Activated CD8-positive, alpha-beta T cell treated with anti-CD3 and anti-CD28 coated beads for 36 hours (primary cell): Measurements from ENCODE around the gene DLG3. TPM values are rescaled to one million over a fixed set of nuclear protein-coding genes. Genes with fewer than 3 reads are reported as not detected.

Experiments used
- ATAC-seq: fragments of 200-7000 bp; cut with Tn5 transposase; one replicate; pipeline ENCODE4 v1.10.0; 2021; ENCODE audit warnings: mild to moderate bottlenecking, moderate library complexity
- CTCF ChIA-PET: fragments of 350-600 bp; sonication (Branson Sonifier 250); formaldehyde crosslinking; loops from one replicate; lab custom pipeline; 2021; ENCODE audit warnings: antibody characterized with exemption; lab: Charles Lee
- POLR2A ChIA-PET: fragments of 350-600 bp; sonication (Branson Sonifier 250); formaldehyde crosslinking; loops from one replicate; lab custom pipeline; 2021; ENCODE audit warnings: antibody characterized with exemption; lab: Charles Lee
- DNase-seq: peaks from one replicate; pipeline ENCODE4 v3.0.0-alpha.2; 2020
- H3K27ac Mint-ChIP-seq: one replicate; pipeline ENCODE4 v1.8.0; 2021; ENCODE audit warnings: mild to moderate bottlenecking, mixed read lengths
- H3K27me3 Mint-ChIP-seq: one replicate; pipeline ENCODE4 v1.8.0; 2021; ENCODE audit warnings: mixed read lengths
- H3K36me3 Mint-ChIP-seq: one replicate; pipeline ENCODE4 v1.8.0; 2021; ENCODE audit warnings: low read depth, mixed read lengths
- H3K4me1 Mint-ChIP-seq: one replicate; pipeline ENCODE4 v1.8.0; 2021; ENCODE audit warnings: low read depth, mixed read lengths
- H3K4me3 Mint-ChIP-seq: one replicate; pipeline ENCODE4 v1.8.0; 2021; ENCODE audit warnings: mild to moderate bottlenecking, moderate library complexity, mixed read lengths
- H3K9me3 Mint-ChIP-seq: one replicate; pipeline ENCODE4 v1.8.0; 2021; ENCODE audit warnings: mixed read lengths
- intact Hi-C: fragments of 100-400 bp; cut with micrococcal nuclease; formaldehyde crosslinking; loops from one replicate; pipeline ENCODE4 v1.10.0; 2022
- total RNA-seq, 2 experiments: library from RNA; stranded (reverse); gene quantifications; one replicate each; pipeline ENCODE4 v1.2.3, GENCODE V29; 2021
- TF ChIP-seq, protein P1 (sequence below): fragments of 200-600 bp; IDR thresholded peaks from one replicate; pipeline ENCODE4 v1.8.0; 2022; ENCODE audit warnings: antibody characterized with exemption, mild to moderate bottlenecking

The DLG3 gene
- total RNA-seq, 2 experiments from 2014 or later = 24.8 to 27.3 TPM

DNA sequence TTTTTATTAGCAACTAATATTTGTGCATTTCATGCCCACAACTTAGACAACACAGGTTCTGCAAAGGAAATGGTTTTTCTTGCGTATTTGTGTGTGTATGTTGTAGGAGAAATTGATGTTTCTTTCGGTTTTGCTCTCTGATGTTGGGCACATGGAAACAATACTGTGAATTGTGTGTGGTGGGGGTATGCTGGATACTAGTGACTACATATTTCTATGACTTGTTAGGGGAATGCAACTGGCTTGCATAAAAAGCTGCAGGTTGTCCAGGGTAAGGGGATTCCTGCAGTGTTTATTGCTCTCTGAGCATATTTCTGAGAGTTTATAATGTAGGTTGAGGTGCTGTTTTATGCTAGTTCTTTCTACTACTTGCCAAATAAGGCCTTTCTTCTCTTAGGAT is 11.6 kb downstream of the DLG3 start:
- intact Hi-C loops = no loop called here
- TF ChIP-seq, protein P1, sequence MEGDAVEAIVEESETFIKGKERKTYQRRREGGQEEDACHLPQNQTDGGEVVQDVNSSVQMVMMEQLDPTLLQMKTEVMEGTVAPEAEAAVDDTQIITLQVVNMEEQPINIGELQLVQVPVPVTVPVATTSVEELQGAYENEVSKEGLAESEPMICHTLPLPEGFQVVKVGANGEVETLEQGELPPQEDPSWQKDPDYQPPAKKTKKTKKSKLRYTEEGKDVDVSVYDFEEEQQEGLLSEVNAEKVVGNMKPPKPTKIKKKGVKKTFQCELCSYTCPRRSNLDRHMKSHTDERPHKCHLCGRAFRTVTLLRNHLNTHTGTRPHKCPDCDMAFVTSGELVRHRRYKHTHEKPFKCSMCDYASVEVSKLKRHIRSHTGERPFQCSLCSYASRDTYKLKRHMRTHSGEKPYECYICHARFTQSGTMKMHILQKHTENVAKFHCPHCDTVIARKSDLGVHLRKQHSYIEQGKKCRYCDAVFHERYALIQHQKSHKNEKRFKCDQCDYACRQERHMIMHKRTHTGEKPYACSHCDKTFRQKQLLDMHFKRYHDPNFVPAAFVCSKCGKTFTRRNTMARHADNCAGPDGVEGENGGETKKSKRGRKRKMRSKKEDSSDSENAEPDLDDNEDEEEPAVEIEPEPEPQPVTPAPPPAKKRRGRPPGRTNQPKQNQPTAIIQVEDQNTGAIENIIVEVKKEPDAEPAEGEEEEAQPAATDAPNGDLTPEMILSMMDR = no peak
- peaks cover 12% of the 10 kb centered on the region for H3K36me3 Mint-ChIP-seq
- H3K27ac Mint-ChIP-seq = peak overlapping the region; percentile 86
- peak; percentile 4 for ATAC-seq
- POLR2A ChIA-PET = interaction anchor here (0.7 to 1.5 kb wide), 5 partner anchors 12 to 101 kb away, joined by 3 to 4 read pairs (median 3); partner anchors contain the start of gene DLG3
- CTCF ChIA-PET = interaction anchor here (0.9 to 2.1 kb wide), 3 partner anchors 165 to 514 kb away, joined by 3 to 8 read pairs (median 3); no protein-coding TSS in a partner anchor
- H3K9me3 Mint-ChIP-seq = no peaks in the 10 kb centered on the region
- no peaks in the 10 kb centered on the region for H3K27me3 Mint-ChIP-seq
- H3K4me3 Mint-ChIP-seq = peak overlapping the region; percentile 82
- H3K4me1 Mint-ChIP-seq = peaks cover 40% of the 10 kb centered on the region
- peak; percentile 12 for DNase-seq

DNA sequence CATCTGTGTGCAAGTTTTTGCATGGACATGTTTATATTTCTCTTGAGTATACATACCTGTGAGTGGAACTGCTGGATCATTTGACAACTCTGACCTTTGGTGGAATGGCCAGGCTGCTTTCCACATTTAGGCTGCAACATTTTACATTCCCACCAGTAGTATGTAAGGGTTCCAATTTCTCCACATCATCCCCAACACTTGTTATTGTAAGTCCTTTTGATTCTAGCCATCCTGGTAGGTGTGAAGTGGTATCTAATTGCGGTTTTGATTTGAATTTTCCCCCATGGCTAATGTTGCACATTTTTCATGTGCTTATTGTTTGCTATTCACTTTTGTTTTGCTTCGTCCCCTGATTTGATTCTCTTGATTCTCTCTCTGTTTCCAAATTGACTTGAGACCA is 16.4 kb downstream of the DLG3 start:
- H3K4me1 Mint-ChIP-seq = peaks cover 16% of the 10 kb centered on the region
- H3K27me3 Mint-ChIP-seq = no peaks in the 10 kb centered on the region
- H3K27ac Mint-ChIP-seq = peak overlapping the region; percentile 34
- CTCF ChIA-PET = interaction anchor here (1.0 to 1.3 kb wide), 2 partner anchors 10 to 21 kb away, joined by 3 read pairs; no protein-coding TSS in a partner anchor
- no peak overlapping the region for H3K4me3 Mint-ChIP-seq
- ATAC-seq (no peak), DNase-seq (no peak)
- H3K36me3 Mint-ChIP-seq = peaks cover 13% of the 10 kb centered on the region
- intact Hi-C loops = no loop called here
- POLR2A ChIA-PET = no interaction called here
- H3K9me3 Mint-ChIP-seq = no peaks in the 10 kb centered on the region
- TF ChIP-seq, protein P1 = no peak

DNA sequence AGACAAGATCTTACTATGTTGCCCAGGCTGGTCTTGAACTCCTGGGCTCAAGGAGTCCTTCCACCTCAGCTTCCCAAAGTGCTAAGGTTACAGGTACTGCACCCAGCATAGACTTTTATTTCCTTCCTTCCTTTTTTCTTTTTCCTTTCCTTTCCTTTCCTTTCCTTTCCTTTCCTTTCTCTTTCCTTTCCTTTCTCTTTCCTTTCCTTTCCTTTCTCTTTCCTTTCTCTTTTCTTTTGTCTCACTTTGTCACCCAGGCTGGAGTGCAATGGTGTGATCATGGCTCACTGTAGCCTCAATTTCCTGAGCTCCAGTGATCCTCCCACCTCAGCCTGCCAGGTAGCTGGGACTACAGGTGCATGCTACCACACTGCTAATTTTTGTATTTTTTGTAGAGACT is 19.4 kb downstream of the DLG3 start:
- POLR2A ChIA-PET = no interaction called here

DNA sequence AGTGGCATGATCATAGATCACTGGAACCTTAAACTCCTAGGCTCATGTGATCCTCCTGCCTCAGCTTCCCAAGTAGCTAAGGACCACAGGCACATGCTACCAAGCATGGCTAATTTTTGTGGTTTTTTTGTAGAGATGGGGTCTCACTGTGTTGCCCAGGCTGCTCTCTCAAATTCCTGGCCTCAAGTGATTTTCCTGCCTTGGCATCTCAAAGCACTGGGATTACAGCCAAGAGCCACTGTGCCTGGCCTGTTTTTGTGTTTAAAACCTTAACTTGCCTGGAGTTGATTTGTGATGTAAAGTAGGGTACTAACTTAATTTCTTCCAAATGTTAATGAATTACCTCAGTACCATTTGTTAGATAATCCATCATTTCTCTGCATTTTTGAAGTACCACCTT is 22.3 kb downstream of the DLG3 start:
- intact Hi-C loops = no loop called here
- H3K36me3 Mint-ChIP-seq = peaks cover 4% of the 10 kb centered on the region
- H3K4me1 Mint-ChIP-seq = peaks cover 14% of the 10 kb centered on the region
- DNase-seq = no peak
- POLR2A ChIA-PET = no interaction called here
- no peaks in the 10 kb centered on the region for H3K27me3 Mint-ChIP-seq
- CTCF ChIA-PET = no interaction called here
- TF ChIP-seq, protein P1 = no peak
- no peaks in the 10 kb centered on the region for H3K9me3 Mint-ChIP-seq
- no peak overlapping the region for H3K4me3 Mint-ChIP-seq
- ATAC-seq = no peak
- no peak overlapping the region for H3K27ac Mint-ChIP-seq

More for the DNA sequence above, 19.4 kb downstream of the DLG3 start:
- intact Hi-C loops = no loop called here
- Mint-ChIP-seq H3K4me3 (no peak overlapping the region), H3K27ac (no peak overlapping the region), H3K27me3 (no peaks in the 10 kb centered on the region), H3K9me3 (no peaks in the 10 kb centered on the region), H3K4me1 (peaks cover 5% of the 10 kb centered on the region), H3K36me3 (peaks cover 7% of the 10 kb centered on the region)
- DNase-seq (no peak), ATAC-seq (no peak)
- TF ChIP-seq, protein P1 = no peak
- CTCF ChIA-PET = interaction anchor here (0.7 kb wide), 1 partner anchor 90 kb away, joined by 3 read pairs; no protein-coding TSS in a partner anchor

DNA sequence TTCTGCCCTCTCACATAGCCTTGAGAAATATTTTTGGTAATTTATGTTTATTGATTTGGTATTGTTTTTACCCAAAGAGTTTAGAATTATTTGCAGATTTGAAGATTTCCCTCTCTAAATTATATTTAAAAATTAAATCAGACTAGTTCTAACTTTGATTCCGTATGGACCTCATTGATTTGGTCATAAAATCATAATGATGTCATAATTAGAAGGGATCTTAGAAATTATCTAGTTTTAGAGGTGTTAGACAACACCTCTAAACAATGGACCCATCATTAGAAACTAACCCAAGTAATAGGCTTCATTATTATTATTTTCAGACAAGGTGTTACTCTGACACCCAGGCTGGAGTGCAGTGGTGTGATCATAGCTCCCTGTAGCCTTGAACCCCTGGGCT is 24.1 kb downstream of the DLG3 start:
- Mint-ChIP-seq H3K4me1 (peaks cover 15% of the 10 kb centered on the region), H3K27me3 (no peaks in the 10 kb centered on the region), H3K36me3 (peaks cover 4% of the 10 kb centered on the region), H3K4me3 (no peak overlapping the region), H3K27ac (no peak overlapping the region), H3K9me3 (no peaks in the 10 kb centered on the region)
- ChIA-PET CTCF (no interaction called here), POLR2A (interaction anchor here (0.5 kb wide), 1 partner anchor 809 kb away, joined by 3 read pairs; no protein-coding TSS in a partner anchor)
- intact Hi-C loops = no loop called here
- DNase-seq (no peak), ATAC-seq (no peak)
- TF ChIP-seq, protein P1 = no peak
